ENCODE data around the gene ZFP3.

GRCh38 chr17:5099271-5099670 is 21.0 kb downstream of the ZFP3 start:
- no peak for TF ChIP-seq POLR2A (IDR thresholded peaks at IDR 0.05)
- TF ChIP-seq CTCF (IDR thresholded peaks at IDR 0.05): no peak
